Activated CD8-positive, alpha-beta memory T cell treated with anti-CD3 and anti-CD28 coated beads for 24 hours (primary cell): ENCODE results near the gene UNC119.
"Not testable (repeated sequence)": the region's sequence is repeated elsewhere in the genome, so short reads cannot be mapped to it uniquely, and the experiment has no call there.

Experiments used
- DNase-seq: peaks from one replicate; pipeline ENCODE4 v3.0.0-alpha.2; 2020

UNC119 gene

GRCh38 chr17:28540231-28540630 lies 12.2 kb downstream of the UNC119 start:
- no peak for DNase-seq

- DNase-seq = no peak
Observed at GRCh38 chr17:28538296-28538895, 14.0 kb downstream of the UNC119 start.

DNA sequence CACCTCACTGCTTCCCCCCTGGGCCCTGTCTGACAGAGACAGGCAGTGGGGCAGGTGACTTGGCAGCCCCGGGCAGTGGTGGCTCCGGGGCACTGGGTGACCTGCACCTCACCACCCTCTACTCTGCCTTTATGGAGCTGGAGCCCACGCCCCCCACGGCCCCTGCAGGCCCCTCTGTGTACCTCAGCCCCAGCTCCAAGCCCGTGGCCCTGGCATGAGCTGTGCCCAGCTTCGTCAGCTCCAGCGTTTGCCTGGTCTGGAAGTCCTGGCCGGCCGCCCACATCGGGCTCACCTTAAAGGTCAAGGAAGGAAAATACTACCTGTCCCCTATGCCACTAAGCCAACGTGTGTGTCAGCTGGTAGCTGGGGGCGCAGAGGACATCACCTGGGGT lies 15.2 kb downstream of the UNC119 start:
- no peak for DNase-seq

DNA sequence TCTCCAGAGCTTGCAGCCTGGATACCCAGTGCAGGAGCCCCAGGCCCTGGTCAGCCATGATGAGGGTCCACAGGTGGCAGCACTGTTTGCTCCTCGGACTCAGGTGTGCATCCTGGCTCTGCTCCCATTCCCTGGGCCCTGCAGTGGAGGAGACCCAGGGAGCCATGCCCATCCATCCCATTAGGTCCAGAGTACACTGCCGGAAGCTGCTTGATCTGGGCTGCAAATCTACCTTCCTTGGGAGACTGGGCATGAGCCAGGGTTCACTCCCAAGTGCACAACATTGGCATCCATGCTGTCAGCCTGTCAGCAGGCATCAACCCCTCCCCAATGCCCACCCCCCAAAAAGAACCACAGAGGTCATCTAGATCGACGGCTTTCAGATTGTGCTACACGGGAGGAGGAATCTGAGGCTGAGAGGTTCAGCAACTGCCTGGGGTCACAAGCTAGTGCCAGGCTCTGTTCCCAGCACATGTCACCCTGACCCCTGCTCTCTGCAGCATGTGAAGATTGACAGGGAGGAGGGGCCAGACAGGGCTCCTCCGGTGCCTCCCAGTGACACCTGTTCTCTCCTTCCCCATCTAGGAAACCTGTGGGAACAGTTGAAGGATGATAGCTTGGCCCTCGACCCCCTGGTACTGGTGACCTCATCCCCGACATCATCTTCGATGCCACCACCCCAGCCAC lies 15.7 kb downstream of the UNC119 start:
- DNase-seq = no peak

DNA sequence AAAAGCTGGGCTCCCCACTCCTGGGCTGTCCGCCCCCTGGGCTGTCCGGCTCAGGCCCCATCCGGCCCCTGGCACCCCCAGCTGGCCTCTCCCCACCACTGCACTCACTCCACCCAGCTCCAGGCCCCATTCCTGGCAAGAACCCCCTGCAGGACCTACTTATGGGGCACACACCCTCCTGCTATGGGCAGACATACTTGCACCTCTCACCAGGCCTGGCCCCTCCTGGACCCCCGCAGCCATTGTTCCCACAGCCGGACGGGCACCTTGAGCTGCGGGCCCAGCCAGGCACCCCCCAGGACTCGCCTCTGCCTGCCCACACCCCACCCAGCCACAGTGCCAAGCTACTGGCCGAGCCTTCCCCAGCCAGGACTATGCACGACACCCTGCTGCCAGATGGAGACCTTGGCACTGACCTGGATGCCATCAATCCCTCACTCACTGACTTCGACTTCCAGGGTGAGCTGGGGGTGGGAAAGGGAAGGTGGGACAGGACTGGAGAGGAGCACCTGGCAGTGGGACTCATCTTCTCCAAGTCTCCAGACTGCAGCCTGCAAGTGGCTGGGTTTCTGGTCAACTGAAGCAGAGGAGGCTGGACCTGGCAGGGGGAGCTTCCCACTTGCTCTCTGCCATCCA lies 17.6 kb downstream of the UNC119 start:
- DNase-seq = no peak

DNA sequence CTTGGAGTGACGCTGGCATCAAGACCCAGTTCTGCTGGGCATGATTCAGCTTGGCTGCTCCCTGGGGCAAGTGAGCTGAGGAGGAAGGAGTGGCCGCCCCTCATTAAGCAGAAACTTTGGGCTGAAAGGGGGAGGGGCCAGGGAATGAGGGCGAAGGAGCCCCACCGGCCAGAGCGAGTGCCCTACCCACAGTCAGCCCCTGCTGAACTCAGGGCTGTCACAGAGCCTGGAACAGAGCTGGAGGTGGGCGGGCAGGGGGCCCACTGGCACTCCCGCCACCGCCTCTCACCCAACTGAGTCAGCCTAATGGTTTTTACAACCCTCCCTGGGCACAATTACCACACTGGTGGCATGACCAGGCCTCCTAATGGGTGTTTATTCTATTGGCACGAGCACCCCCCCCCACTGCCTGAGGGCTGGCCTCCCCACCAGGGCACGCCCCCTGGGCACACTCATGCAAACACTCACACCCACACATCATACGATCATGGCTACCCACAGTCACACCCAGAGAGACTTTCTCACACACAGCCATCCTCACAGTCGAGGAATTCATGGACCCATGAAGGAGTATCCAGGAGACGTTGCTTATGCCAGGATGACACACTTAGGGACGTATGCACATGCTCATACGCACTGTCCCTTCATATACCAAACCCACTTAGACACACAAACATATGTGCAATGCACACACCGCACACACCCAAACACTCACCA lies 19.2 kb downstream of the UNC119 start:
- DNase-seq = no peak

GRCh38 chr17:28532050-28532960 lies 20.1 kb downstream of the UNC119 start:
- no peak for DNase-seq

GRCh38 chr17:28530926-28531325 lies 21.5 kb downstream of the UNC119 start:
- no peak for DNase-seq

DNA sequence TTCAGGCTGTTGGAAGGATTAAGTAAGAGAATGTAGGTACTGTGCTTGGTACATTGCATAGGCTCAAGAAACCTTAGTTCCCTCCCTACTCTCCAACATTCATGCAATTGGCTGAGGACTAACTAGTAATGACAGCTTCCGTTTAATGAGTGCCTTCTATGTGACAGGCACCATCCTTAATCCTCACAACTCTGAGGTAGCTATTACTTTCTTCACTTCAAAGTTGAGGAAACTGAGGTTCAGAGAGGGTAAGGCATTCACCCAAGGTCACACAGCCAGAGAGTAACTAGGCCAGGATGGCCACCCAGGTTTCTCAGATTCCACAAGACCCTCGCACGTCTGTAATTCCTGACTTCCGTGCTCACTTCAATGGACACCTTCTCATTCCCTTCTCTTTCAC lies 22.2 kb downstream of the UNC119 start:
- no peak for DNase-seq

DNA sequence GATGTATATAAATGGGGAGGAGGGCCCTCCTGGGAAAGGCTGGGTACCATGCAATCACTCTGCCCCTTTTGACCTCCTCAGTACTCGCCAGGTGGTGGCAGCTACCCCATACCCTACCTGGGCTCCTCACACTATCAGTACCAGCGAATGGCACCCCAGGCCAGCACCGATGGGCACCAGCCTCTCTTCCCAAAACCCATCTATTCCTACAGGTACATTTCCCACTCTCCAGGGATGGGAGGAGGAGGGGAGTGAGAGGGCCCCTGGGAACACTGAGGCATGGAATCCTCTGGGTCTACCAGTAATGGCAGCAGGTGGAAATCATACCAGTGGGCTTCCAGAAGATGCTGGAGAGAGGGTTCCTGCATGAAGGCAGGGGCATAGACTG lies 23.4 kb downstream of the UNC119 start:
- no peak for DNase-seq

GRCh38 chr17:28528327-28529012 lies 24.0 kb downstream of the UNC119 start:
- DNase-seq = no peak

- DNase-seq = no peak
Observed at GRCh38 chr17:28527859-28528258, 24.6 kb downstream of the UNC119 start.

DNA sequence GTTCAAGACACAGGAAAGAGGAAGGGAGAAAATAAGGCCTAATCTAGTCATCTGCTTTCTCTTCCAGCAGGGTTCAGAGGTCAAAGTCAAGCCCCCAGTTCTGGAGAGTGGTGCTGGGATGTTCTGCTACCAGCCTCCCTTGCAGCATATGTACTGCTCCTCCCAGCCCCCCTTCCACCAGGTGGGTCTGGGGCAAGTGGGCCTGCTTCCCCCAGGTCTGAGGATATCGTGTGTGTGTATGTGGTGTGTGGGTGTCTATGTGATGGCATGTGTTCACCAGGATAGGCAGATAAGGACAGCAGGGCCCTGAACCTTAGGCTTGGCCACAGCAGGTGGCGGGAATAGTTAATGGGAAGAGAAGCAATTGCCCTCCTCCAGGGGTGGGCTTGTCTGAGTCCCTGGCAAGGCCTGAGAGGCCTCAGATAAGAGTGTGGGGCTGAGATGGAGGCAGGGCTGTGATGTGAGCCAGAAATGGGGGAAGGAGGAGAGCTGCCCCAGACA lies 25.2 kb downstream of the UNC119 start:
- DNase-seq = no peak

DNA sequence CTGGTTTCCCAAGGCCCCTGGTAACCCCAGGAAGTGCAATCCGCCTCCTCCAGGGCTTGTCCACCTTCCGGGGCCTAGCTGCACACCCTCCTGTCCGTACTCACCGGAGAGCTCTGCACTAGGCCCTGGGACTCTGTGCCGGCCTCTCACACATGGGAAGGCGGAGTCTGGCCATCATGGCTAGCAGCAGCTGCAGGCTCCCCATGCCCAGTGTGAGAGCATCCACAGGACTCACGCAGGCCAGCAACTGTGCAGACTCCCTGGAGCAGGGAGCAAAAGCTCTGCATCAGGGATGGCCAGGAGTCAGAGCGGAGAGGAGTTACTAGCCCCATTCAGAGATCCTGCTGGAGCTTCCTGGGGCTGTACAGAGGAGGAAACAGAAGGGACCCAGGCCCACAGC lies 26.0 kb downstream of the UNC119 start:
- no peak for DNase-seq

DNA sequence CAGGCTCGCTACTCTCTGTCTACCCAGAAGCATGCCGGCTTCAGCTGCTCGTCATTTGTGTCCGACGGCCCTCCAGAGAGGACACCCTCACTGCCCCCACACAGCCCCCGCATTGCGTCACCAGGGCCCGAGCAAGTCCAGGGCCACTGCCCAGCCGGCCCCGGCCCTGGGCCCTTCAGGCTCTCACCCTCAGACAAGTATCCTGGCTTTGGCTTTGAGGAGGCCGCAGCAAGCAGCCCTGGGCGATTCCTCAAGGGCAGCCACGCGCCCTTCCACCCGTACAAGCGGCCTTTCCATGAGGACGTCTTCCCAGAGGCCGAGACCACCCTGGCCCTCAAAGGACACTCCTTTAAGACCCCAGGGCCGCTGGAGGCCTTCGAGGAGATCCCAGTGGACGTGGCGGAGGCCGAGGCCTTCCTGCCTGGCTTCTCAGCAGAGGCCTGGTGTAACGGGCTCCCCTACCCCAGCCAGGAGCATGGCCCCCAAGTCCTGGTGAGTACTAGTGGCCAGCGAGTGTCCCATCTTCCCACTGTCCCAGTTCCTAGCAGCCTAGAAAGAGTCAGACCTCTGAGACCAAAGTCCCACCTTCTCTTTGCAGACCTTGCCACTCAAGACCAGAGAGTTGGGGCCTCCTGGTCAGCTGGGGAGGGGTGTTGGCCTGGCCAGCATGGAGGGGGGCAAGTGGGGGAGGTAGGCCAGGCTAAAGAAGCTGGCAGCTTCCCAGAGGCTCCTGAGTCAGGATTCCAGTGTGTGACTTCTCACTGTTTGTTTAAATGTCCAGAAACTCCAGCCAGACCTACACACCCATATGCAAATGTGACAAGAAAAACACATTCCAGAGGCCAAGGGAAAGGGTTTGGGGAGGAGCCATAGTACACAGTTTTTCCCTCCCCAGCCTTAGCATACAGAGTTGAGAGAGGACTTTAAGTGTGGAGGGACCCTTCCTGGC lies 27.7 kb downstream of the UNC119 start:
- no peak for DNase-seq

- no peak for DNase-seq
Observed at GRCh38 chr17:28523876-28524275, 28.5 kb downstream of the UNC119 start.

DNA sequence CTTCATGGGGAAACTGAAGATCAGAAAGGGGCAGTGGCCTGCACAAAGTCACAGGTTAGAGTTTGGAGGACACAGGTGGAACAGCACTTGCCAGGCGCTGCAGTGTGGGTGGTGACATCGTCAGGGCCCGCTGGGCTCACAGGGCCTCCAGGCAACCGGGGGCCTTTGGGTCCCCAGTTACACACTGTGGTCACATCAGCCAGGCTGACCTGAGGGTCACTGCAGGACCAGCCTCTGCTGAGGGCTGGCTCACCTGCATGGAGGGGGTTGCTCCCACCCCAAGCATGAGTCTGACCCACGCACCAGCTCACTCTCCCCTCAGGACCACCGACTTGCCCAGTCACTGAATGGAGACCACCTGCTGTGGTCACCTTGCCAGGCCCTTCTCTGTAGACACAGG lies 29.2 kb downstream of the UNC119 start:
- no peak for DNase-seq

DNA sequence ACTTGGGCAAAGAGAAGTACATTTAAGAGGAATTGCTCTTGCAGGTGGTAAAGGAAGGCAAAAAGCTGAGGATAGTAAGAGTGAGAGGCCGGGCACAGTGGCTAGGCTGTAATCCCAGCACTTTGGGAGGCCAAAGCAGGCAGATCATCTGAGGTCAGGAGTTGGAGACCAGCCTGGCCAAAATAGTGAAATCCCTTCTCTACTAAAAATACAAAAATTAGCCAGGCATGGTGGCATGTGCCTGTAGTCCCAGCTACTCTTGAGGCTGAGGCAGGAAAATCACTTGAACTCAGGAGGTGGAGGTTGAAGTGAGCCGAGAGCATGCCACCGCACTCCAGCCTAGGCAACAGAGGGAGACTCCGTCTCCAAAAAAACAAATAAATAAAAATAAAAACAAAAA lies 30.1 kb downstream of the UNC119 start:
- DNase-seq = not testable (repeated sequence)

- no peak for DNase-seq
Observed at GRCh38 chr17:28521311-28522085, 30.9 kb downstream of the UNC119 start.

- DNase-seq = no peak
Observed at GRCh38 chr17:28520687-28521086, 31.7 kb downstream of the UNC119 start.
